Activated T-cell treated with anti-CD3 and anti-CD28 coated beads, Interleukin-2, amount 50 U/mL, for 72 hours (primary cell): Measurements from ENCODE around the gene FUNDC2. TPM values are rescaled to one million over a fixed set of nuclear protein-coding genes. Genes with fewer than 3 reads are reported as not detected.
"Not testable (repeated sequence)": the region's sequence is repeated elsewhere in the genome, so short reads cannot be mapped to it uniquely, and the experiment has no call there.

ENCODE experiments used
- ATAC-seq, 2 donors: fragments of 150-1000 bp; cut with Tn5 transposase; replicated peaks in 1 of 2; 2 replicates each; pipeline ENCODE4 v1.10.0; 2021; ENCODE audit warnings: moderate library complexity in 2 of 2, mild to moderate bottlenecking in 1 of 2
- DNase-seq, 2 donors: peaks; one replicate each; pipeline ENCODE4 v3.0.0; 2021 to 2022; ENCODE audit warnings: mixed read lengths in 1 of 2
- H3K27ac Mint-ChIP-seq: one replicate; pipeline ENCODE4 v1.8.0; 2022; ENCODE audit warnings: mild to moderate bottlenecking, moderate library complexity, mixed read lengths
- H3K27me3 Mint-ChIP-seq: one replicate; pipeline ENCODE4 v1.8.0; 2022; ENCODE audit warnings: low read depth, mixed read lengths
- H3K36me3 Mint-ChIP-seq, 2 donors: one replicate each; pipeline ENCODE4 v1.8.0; 2022; ENCODE audit warnings: mixed read lengths in 2 of 2, mild to moderate bottlenecking in 1 of 2; ENCODE audit not compliant: insufficient read depth in 2 of 2
- H3K4me1 Mint-ChIP-seq: one replicate; pipeline ENCODE4 v1.8.0; 2022; ENCODE audit warnings: low read depth, mixed read lengths
- H3K4me3 Mint-ChIP-seq, 2 donors: one replicate each; pipeline ENCODE4 v1.8.0; 2022; ENCODE audit warnings: mild to moderate bottlenecking in 2 of 2, mixed read lengths in 2 of 2, moderate library complexity in 2 of 2
- H3K9me3 Mint-ChIP-seq, 2 donors: one replicate each; pipeline ENCODE4 v1.8.0; 2022; ENCODE audit warnings: mixed read lengths in 2 of 2
- total RNA-seq, 2 donors: library from RNA; stranded (reverse); gene quantifications; one replicate each; pipeline ENCODE4 v1.2.3, GENCODE V29; 2022

The FUNDC2 gene
- total RNA-seq, 2 donors from 2014 or later = 34.6 to 42.8 TPM

DNA sequence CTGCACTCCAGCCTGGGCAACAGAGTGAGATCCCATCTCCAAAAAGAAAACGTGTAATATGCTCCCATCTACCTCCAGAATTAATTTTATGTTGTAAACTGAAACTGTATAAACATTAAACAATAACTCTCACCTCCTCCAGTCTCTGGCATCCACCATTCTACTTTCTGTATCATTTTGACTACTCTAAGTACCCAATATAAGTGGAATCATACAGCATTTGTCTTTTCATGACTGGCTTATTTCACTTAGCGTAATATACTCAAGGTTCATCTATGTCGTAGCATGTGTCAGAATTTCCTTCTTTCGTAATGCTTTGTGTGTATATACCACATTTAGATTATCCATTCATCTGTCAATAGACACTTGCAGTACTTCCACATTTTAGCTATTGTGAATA lies 24.8 kb upstream of the FUNDC2 start:
- no peaks in the 10 kb centered on the region for H3K36me3 Mint-ChIP-seq
- H3K27me3 Mint-ChIP-seq = peaks cover 28% of the 10 kb centered on the region
- H3K9me3 Mint-ChIP-seq = no peaks in the 10 kb centered on the region
- H3K4me3 Mint-ChIP-seq = no peak overlapping the region
- peak; percentile 58 to 74 for ATAC-seq
- no peak overlapping the region for H3K27ac Mint-ChIP-seq
- DNase-seq = no peak
- H3K4me1 Mint-ChIP-seq = peaks cover 4% of the 10 kb centered on the region

DNA sequence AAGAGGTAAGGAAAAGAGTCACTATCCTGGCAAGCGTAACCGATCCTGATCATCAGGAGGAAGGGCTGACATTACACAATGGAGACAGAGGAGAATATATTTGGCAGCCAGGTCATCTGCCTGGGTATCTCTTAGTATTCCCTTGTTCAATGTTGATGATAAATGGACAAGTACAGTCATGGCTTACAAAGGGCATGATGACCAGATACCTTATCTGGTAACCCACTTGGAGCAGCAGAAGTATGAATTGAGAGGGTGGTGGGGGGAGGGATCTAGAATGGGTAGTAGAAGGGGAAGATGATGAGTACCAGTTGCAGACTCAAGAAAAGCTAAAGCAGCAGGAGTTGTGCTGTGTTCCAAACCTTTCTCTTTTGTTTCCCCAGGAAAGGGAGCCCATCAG lies 21.5 kb upstream of the FUNDC2 start:
- Mint-ChIP-seq H3K27ac (no peak overlapping the region), H3K4me1 (peaks cover 4% of the 10 kb centered on the region), H3K4me3 (no peak overlapping the region), H3K36me3 (no peaks in the 10 kb centered on the region), H3K9me3 (no peaks in the 10 kb centered on the region), H3K27me3 (peaks cover 12% of the 10 kb centered on the region)
- ATAC-seq (no peak), DNase-seq (no peak)

DNA sequence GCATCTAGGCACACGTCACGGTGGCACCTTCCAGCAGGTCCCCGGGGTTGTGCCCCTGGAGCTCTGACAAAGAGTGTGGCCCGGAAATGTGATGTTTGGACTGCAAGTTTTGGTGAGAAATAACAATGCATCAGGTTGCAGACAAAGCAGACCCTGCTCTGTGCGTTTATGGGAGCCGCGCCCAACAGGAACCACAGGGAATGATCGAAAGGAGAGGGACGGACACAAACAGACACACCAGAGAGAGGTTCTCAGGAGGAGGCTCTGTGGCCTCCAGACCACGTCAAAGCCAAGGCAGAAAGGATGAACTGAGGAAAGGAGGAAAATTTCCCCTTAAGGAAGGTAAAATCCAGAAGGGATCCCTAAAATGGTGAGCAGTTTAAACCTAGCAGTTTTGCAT lies 20.3 kb upstream of the FUNDC2 start:
- not testable (repeated sequence) for H3K36me3 Mint-ChIP-seq, H3K4me3 Mint-ChIP-seq, DNase-seq, H3K9me3 Mint-ChIP-seq, H3K4me1 Mint-ChIP-seq, ATAC-seq, H3K27me3 Mint-ChIP-seq, H3K27ac Mint-ChIP-seq

DNA sequence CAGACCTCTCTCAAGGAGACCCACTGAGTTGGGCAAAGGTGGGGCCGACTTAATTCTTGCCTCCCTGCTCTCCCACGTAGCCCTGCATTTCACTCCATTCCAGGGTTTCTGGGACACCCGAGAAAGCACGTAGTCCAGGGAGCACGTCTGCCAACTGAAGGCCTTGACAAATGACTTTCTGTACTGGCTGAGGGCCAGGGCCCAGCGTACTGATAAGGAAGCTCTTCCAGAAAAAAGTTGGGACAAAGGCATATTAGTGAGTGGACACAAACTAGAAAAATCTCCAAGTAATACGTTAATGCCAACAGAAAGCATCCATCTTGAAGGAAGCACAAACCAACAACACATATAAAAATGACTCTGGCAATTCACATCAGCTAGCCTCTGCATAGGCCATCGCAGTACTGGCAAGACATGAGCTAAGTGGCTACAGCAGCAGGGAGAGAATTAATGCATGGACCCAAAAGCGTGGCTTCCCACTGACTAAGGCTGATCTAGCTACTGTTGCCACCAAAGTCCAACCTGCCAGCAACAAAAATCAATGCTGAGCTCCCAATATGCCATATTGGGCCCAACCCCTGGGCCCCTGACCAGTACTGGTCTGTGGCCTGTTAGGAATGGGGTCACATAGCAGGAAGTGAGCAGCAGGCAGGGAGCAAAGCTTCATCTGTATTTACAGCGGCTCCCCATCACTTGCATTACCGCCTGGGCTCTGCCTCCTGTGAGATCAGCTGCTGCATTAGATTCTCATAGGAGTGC lies 19.6 kb upstream of the FUNDC2 start:
- not testable (repeated sequence) for H3K36me3 Mint-ChIP-seq, H3K9me3 Mint-ChIP-seq, H3K27me3 Mint-ChIP-seq, H3K27ac Mint-ChIP-seq, ATAC-seq, H3K4me1 Mint-ChIP-seq, H3K4me3 Mint-ChIP-seq, DNase-seq

DNA sequence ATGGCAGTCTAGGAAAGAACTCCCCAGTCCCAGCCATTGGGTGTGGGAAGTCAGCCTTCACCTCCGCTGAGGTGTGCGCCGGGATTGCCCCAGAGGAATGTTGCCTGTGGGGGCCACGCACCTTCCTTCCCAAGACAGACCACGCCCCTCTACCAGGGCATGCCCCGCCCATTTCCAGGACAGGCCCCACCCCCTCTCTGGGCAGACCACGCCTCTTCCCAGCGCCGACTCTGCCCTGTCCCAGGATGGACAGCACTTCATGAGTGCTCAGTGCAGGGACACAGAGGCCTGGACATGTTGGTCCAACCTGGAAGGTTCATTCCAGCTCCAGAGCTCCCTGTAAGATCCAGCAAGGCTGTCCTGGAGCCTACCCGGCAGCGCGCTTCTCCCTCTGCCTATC lies 18.1 kb upstream of the FUNDC2 start:
- H3K27me3 Mint-ChIP-seq, H3K36me3 Mint-ChIP-seq, ATAC-seq, DNase-seq, H3K27ac Mint-ChIP-seq, H3K9me3 Mint-ChIP-seq, H3K4me1 Mint-ChIP-seq, H3K4me3 Mint-ChIP-seq: not testable (repeated sequence)

DNA sequence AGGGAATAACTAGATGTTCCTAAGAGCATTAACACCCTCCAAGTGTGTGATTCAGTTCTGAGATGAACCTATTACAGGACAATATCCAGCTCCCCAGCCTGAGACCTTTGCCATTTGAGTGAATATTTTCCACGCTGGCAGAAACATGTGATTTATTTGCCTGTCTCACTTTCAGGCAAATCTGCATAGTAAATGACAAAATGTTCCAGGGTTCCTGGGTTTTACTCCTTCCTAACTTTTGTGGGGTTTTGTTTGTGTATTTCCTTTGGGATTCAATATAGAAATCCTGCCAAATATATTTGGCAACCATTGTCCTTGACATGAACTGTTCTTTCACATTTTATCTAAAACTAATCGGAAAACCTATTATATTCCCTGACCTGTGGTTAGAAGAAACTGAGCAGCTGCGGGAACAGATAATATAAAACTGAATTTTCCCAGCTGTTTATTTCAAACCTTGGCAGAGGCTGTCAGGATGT lies 16.6 kb upstream of the FUNDC2 start:
- Mint-ChIP-seq H3K27ac (no peak overlapping the region), H3K4me1 (no peaks in the 10 kb centered on the region), H3K4me3 (no peak overlapping the region), H3K9me3 (no peaks in the 10 kb centered on the region), H3K27me3 (no peaks in the 10 kb centered on the region), H3K36me3 (no peaks in the 10 kb centered on the region)
- no peak for ATAC-seq
- DNase-seq = no peak

DNA sequence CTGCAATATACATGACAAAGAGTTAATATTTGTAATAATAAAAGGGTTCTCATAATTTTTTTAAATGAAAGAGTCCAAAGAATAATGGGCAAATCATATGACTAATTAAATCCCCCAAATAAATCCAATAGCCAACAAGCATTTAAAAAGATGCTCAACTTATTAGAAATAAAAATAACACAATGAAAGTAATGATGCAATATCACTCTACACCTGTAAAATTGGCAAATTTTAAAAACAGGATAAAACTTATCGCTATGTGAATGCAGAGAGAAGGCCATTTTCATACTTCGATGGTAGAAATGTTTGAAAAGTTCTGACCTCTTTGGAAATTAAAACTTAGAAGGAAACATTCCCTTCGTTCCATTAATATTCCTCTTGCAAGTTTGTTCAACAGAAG lies 6.1 kb upstream of the FUNDC2 start:
- Mint-ChIP-seq H3K36me3 (no peaks in the 10 kb centered on the region), H3K4me1 (peaks cover 7% of the 10 kb centered on the region), H3K9me3 (no peaks in the 10 kb centered on the region), H3K27ac (no peak overlapping the region), H3K27me3 (no peaks in the 10 kb centered on the region), H3K4me3 (no peak overlapping the region)
- ATAC-seq (no peak), DNase-seq (no peak)

DNA sequence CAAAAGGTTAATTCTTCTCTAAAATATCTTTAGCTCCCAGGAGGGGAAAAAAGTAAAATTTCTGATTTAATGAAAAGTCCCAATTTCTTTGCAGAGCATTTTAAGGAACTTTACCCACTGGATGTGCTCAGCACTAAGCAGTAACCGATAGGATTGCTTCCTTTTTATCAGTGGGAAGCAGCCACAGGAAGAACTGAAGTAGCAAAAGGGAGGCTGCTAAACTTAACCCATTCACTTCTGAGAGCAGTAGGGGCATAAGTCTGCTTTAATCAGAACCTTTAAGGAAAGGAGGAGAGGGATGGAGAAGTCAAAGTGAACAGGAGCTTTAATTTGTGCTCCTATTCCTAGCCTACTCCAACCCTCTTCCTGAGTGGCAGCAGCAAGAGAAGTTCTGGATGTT lies 4.1 kb upstream of the FUNDC2 start, which contains the start of gene F8:
TSS of gene F8 (minus strand) at position 139 of the 400 bp plus-strand sequence. CDS start 171 bp downstream, outside the sequence.
- Mint-ChIP-seq H3K27me3 (no peaks in the 10 kb centered on the region), H3K4me1 (peaks cover 7% of the 10 kb centered on the region), H3K4me3 (no peak within 1 kb of the TSS), H3K27ac (no peak within 1 kb of the TSS), H3K36me3 (no peaks in the 10 kb centered on the region), H3K9me3 (no peaks in the 10 kb centered on the region)
- ATAC-seq (no peak), DNase-seq (no peak)

DNA sequence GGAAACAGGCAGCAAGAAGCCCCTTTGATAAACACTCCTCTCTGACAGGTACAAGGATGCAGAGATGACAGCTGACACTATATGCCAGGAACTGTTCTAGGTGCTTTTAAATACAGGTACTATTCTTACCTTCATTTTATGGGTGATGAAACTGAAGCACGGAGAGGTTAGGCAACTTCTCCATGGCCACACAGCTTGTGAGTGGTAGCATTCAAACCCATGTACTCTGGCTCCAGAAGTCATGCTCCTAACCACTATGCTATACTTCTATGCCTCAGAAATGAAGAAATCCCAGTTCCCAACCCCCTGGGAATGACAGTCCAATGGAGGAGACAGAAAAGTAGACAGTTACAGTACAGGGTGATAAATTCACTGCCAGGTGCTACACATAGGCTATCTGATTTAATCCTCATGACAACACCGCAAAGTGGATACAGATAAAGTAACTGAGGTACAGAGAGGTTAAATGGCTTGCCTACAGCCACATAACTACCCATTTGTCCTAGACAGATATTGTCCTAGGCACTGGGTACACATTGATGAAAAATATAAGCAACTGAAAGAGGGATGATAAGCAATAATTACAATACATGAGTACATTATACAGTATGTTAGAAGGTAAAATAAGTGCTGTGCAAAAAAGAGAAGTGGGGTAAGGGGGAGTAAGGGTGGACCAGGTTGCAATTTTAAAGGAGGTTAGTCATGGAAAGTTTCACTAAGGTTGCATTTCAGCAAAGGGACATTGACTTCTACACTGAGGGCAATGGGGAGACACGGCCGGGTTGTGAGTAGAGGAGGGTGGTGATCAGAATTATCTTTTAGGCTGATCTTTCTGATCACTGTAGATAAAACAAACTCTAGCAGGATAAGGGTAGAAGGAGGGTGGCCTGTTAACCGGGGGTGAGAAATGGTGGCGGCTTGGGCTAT lies 2.5 kb upstream of the FUNDC2 start:
- no peaks in the 10 kb centered on the region for H3K9me3 Mint-ChIP-seq
- no peak for ATAC-seq

DNA sequence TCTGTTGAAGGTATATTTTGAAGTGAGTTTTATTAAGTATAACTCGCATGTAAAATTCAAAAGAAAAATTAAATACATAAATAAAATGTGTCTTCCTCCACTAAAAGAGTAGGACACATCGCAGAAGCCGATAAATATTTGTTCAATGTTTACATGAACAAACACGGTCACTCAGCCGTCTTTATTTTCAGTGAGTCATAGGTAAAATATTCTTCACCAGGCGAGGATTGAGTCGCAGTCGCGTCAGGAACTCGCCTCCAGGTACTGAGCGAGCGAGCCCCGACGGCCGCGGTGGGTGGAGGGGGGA lies 271 bp upstream of the FUNDC2 start:
- peaks cover 27% of the 10 kb centered on the region for H3K4me1 Mint-ChIP-seq
- H3K4me3 Mint-ChIP-seq = peak overlapping the region; percentile 72 to 81
- no peaks in the 10 kb centered on the region for H3K9me3 Mint-ChIP-seq
- DNase-seq (no peak), ATAC-seq (no peak)
- no peaks in the 10 kb centered on the region for H3K27me3 Mint-ChIP-seq
- H3K27ac Mint-ChIP-seq = peak overlapping the region; percentile 82
- no peaks in the 10 kb centered on the region for H3K36me3 Mint-ChIP-seq

More for the DNA sequence above, 2.5 kb upstream of the FUNDC2 start:
- no peak for DNase-seq
- no peaks in the 10 kb centered on the region for H3K36me3 Mint-ChIP-seq
- no peaks in the 10 kb centered on the region for H3K27me3 Mint-ChIP-seq
- peak overlapping the region; percentile 48 for H3K27ac Mint-ChIP-seq
- H3K4me3 Mint-ChIP-seq = peak overlapping the region in 1 of 2 donors; percentile 5
- peaks cover 18% of the 10 kb centered on the region for H3K4me1 Mint-ChIP-seq

DNA sequence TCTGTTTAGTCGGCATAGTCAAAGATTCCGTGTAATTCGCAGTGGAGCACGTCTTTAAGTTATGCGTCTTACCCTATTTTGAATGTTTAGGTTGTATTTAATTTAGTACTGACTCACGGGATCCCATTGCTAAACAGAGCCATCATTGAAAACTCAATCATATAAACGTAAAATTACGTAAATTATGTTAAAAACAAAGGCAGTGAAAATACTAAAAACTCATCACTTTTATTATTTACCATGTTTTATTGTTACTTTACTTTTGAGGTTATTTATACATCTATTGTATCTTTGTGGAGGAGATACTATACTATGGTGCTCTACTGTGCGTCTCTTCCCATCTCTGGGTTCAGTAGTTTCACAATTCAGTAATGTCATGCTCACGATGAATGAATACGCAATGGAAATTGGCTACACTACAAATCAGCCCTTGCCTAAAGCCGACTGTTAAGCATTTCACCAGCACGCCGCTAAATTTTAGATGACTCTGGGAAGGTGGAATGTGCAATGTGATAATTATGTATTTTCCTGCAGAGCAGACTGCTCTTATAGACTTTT lies 944 bp downstream of the FUNDC2 start:
- peak; percentile 30 to 41 for ATAC-seq
- peak; percentile 12 to 28 for DNase-seq
- peak overlapping the region; percentile 81 to 96 for H3K4me3 Mint-ChIP-seq
- no peaks in the 10 kb centered on the region for H3K9me3 Mint-ChIP-seq
- no peaks in the 10 kb centered on the region for H3K36me3 Mint-ChIP-seq
- peak overlapping the region; percentile 99 for H3K27ac Mint-ChIP-seq
- peaks cover 29% of the 10 kb centered on the region for H3K4me1 Mint-ChIP-seq
- H3K27me3 Mint-ChIP-seq = no peaks in the 10 kb centered on the region

DNA sequence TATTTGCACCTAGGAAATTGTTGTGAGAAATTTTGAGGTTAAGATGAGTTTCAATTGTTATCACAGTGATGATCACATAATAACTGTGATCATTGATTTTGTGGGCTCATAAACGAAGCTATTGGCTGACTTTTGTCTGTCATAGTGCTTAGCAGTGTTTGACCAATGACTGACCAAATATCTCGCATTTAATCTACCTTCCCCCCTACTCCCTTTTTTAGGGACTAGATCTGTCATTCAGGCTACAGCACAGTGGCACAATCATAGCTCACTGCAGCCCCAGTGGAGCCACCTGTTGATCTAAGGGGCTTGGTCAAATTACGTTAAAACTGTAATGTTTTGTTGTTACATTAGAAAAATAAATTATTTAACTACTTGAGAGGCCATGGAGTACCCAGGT lies 1.5 kb downstream of the FUNDC2 start:
- H3K27me3 Mint-ChIP-seq = no peaks in the 10 kb centered on the region
- no peaks in the 10 kb centered on the region for H3K36me3 Mint-ChIP-seq
- DNase-seq = no peak
- peak overlapping the region; percentile 99 for H3K27ac Mint-ChIP-seq
- no peak for ATAC-seq
- peaks cover 29% of the 10 kb centered on the region for H3K4me1 Mint-ChIP-seq
- H3K4me3 Mint-ChIP-seq = peak overlapping the region; percentile 81 to 96
- H3K9me3 Mint-ChIP-seq = no peaks in the 10 kb centered on the region

DNA sequence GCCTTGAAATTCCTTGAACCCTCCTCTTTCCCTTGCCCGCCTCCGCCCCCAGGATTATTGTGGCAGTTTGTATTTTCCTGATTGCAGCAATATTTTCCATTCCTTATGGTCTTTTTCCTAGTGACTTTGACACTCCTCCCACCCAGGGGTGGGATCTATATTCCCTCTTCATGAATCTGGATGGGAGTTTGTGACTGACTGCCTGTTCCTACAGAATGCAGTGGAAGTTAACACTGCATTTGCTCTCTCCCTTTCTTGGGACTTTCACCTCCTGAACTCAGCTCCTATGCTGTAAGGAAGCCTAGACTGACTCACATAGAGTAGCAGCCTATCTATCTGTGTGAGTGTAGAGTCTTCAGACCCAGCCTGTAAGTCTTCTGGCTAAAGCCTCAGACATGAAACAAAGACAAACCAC lies 2.2 kb downstream of the FUNDC2 start:
- Mint-ChIP-seq H3K4me3 (peak overlapping the region; percentile 81 to 96), H3K36me3 (no peaks in the 10 kb centered on the region), H3K4me1 (peaks cover 29% of the 10 kb centered on the region), H3K9me3 (no peaks in the 10 kb centered on the region), H3K27ac (peak overlapping the region; percentile 92), H3K27me3 (no peaks in the 10 kb centered on the region)
- ATAC-seq (no peak), DNase-seq (no peak)
